ENCODE results near the gene TACC2. TPM values are rescaled to one million over a fixed set of nuclear protein-coding genes. Genes with fewer than 3 reads are reported as not detected.

The TACC2 gene
- total and polyA plus RNA-seq, 9 of the 15 experiments (the other 6 are each of a cell fraction or from before 2014, with no cell fraction given) = under 0.01 to 0.35 (median 0.03) TPM; not detected in 6

- DNase-seq (ENCODE audit: extremely low read depth in 1 of 4, low spot score in 3 of 4) (no peak), ATAC-seq (no peak), FAIRE-seq (no peak)
- intact Hi-C loops (cut with micrococcal nuclease) = no loop called here
- CTCF ChIA-PET (ENCODE audit: low intra/inter-chr PET ratio) = interaction anchor here (0.7 kb wide), 1 partner anchor 443 kb away, joined by 3 read pairs; no protein-coding TSS in a partner anchor
- H3K27me3 ChIP-seq (ENCODE audit: control insufficient read depth in 2 of 2, insufficient read depth in 2 of 2, low read length in 2 of 2) = peaks cover 2 to 29% of the 10 kb centered on the region in 2 experiments; a peak in 3 of 5 replicates
- H3K4me3 ChIP-seq = no peak overlapping the region
- no peaks in the 10 kb centered on the region for H4K20me1 ChIP-seq (replicated peaks; ENCODE audit: control insufficient read depth, insufficient read depth, low read length)
- H3K4me1 ChIP-seq (replicated peaks in 1 of 2; ENCODE audit: control insufficient read depth in 2 of 2, insufficient read depth in 2 of 2, low read length in 2 of 2) = no peaks in the 10 kb centered on the region
- H3K9ac ChIP-seq (ENCODE audit: insufficient read depth in 1 of 2, low read depth in 2 of 2, low read length in 2 of 2) = no peak overlapping the region
- no peaks in the 10 kb centered on the region for H3K9me3 ChIP-seq (replicated peaks; ENCODE audit: control insufficient read depth, insufficient read depth, low read depth, low read length)
- no peaks in the 10 kb centered on the region for H3K79me2 ChIP-seq (ENCODE audit: control insufficient read depth, insufficient read depth, low read length)
- POLR2A ChIA-PET = no interaction called here
- BruUV-seq (replicated peaks) = no TSS peak
- in situ Hi-C loops (cut with MboI) = loop anchor here (25.0 kb wide), 1 partner anchor 305 kb away; no protein-coding TSS in a partner anchor
- H2AFZ ChIP-seq (ENCODE audit: low read depth, low read length) = no peak overlapping the region
- H3K4me2 ChIP-seq (ENCODE audit: insufficient read depth, low read length) = no peak overlapping the region
- WGBS (ENCODE audit: insufficient coverage, low coverage, missing lambda C conversion rate) = 3% methylated on average over 10 of the region's 15 CpGs
- H3K9me1 ChIP-seq (ENCODE audit: control insufficient read depth, insufficient read depth, low read length) = no peaks in the 10 kb centered on the region
- H3K27ac ChIP-seq (ENCODE audit: extremely low read depth, low read depth, low read length) = no peak overlapping the region
- no peaks in the 10 kb centered on the region for H3K36me3 ChIP-seq (ENCODE audit: control insufficient read depth, insufficient read depth, low read length)
- TF ChIP-seq ZNF324 (CRISPR knock-in tag; IDR thresholded peaks at IDR 0.05) (no peak), DNMT1 (IDR thresholded peaks at IDR 0.05) (no peak), ZBTB34 (CRISPR knock-in tag; IDR thresholded peaks at IDR 0.05) (no peak), ETV5 (CRISPR knock-in tag; IDR thresholded peaks at IDR 0.05; ENCODE audit: low read depth) (no peak), BRD4 (IDR thresholded peaks at IDR 0.05) (no peak), REST (IDR thresholded peaks at IDR 0.05; ENCODE audit: borderline replicate concordance) (no peak), REST (CRISPR knock-in tag; IDR thresholded peaks at IDR 0.05; ENCODE audit: low read depth) (no peak), HEY1 (CRISPR knock-in tag; IDR thresholded peaks at IDR 0.05; ENCODE audit: borderline replicate concordance) (no peak)
- TF ChIP-seq, protein P1, sequence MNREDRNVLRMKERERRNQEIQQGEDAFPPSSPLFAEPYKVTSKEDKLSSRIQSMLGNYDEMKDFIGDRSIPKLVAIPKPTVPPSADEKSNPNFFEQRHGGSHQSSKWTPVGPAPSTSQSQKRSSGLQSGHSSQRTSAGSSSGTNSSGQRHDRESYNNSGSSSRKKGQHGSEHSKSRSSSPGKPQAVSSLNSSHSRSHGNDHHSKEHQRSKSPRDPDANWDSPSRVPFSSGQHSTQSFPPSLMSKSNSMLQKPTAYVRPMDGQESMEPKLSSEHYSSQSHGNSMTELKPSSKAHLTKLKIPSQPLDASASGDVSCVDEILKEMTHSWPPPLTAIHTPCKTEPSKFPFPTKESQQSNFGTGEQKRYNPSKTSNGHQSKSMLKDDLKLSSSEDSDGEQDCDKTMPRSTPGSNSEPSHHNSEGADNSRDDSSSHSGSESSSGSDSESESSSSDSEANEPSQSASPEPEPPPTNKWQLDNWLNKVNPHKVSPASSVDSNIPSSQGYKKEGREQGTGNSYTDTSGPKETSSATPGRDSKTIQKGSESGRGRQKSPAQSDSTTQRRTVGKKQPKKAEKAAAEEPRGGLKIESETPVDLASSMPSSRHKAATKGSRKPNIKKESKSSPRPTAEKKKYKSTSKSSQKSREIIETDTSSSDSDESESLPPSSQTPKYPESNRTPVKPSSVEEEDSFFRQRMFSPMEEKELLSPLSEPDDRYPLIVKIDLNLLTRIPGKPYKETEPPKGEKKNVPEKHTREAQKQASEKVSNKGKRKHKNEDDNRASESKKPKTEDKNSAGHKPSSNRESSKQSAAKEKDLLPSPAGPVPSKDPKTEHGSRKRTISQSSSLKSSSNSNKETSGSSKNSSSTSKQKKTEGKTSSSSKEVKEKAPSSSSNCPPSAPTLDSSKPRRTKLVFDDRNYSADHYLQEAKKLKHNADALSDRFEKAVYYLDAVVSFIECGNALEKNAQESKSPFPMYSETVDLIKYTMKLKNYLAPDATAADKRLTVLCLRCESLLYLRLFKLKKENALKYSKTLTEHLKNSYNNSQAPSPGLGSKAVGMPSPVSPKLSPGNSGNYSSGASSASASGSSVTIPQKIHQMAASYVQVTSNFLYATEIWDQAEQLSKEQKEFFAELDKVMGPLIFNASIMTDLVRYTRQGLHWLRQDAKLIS (CRISPR knock-in tag; IDR thresholded peaks at IDR 0.05) = no peak
Measured at GRCh38 chr10:122132331-122132755, 143.4 kb downstream of the TACC2 start.
